ENCODE data around the gene FLYWCH2. TPM values are rescaled to one million over a fixed set of nuclear protein-coding genes. Genes with fewer than 3 reads are reported as not detected.

Gene FLYWCH2
- total RNA-seq, 1 experiment from 2014 or later = 16.5 TPM

DNA sequence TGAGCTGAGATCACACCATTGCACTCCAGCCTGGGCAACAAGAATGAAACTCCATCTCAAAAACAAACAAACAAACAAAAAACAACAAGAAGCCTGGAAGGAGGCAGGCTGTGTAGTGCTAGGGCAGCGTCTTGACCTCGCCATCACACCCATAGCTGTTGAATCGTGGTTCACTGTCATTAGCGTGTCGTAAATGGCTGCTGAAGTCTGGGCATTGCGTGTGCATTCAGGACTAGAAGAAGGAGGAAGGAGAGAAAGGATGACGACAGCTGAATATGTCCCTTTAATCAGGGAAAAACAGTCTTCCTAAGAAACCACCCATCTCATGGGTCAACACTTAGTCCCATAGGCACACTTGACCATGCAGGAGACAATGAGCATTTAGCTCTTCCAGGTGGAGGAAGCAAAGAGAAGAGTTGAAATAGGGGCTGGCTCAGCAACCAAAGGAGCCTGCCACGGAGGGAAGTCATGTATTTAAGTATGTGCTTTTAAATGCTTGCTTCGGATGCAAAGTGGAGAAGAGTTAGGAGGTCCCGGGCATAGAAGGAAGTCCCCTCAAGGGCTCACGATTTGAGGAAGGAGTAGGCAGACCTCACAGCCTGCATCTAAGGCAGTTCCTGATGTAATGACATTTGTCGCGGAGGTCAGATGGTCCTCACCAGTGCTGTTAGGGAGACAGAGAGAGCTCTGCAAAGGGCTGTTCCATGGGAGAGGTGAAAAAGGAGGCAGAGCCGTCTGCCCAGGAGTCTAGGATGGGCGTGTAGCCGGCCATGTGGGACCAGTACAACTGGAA, 33.9 kb upstream of the FLYWCH2 start:
- Mint-ChIP-seq H3K4me3 (no peak overlapping the region), H3K36me3 (ENCODE audit: insufficient read depth in 1 of 3, low read depth in 3 of 3) (peaks cover 0 to 3% (median 3%) of the 10 kb centered on the region in 3 experiments; a peak in 2 of 7 replicates), H3K9me3 (peaks cover 4 to 8% of the 10 kb centered on the region in 2 experiments; a peak in 4 of 5 replicates), H3K27me3 (ENCODE audit: low read depth) (peaks cover 15% of the 10 kb centered on the region), H3K4me1 (peaks cover 0 to 10% of the 10 kb centered on the region in 2 experiments; a peak in 2 of 4 replicates), H3K27ac (no peak overlapping the region; a peak in 1 of 7 replicates)
- Histone ChIP-seq H2BK5ac (ENCODE audit: insufficient read length, low read length) (no peak overlapping the region), H3K9me3 (ENCODE audit: control insufficient read depth, low read depth, low read length) (no peaks in the 10 kb centered on the region), H3T11ph (ENCODE audit: low read length) (no peak overlapping the region), H4K20me1 (ENCODE audit: control insufficient read depth, insufficient read depth, insufficient read length) (no peaks in the 10 kb centered on the region), H4K8ac (replicated peaks; ENCODE audit: insufficient read length, low read depth, low read length) (no peak overlapping the region), H3K79me2 (ENCODE audit: insufficient read depth, low read length) (no peaks in the 10 kb centered on the region), H3K56ac (ENCODE audit: insufficient read length, low read depth, low read length) (no peak overlapping the region), H3K27ac (ENCODE audit: insufficient read length, low read depth, low read length) (no peak overlapping the region), H3K4ac (ENCODE audit: low read depth, low read length) (no peak overlapping the region), H3K4me2 (ENCODE audit: insufficient read depth, insufficient read length, low read length) (no peak overlapping the region), H2AFZ (ENCODE audit: low read length) (no peak overlapping the region), H2BK15ac (ENCODE audit: low read depth, low read length) (no peak overlapping the region), H3K23me2 (ENCODE audit: insufficient read length, low read depth, low read length, poor library complexity, severe bottlenecking) (no peaks in the 10 kb centered on the region), H3K27me3 (ENCODE audit: insufficient read depth, low read length) (no peaks in the 10 kb centered on the region), H3K23ac (ENCODE audit: insufficient read length, low read depth, low read length) (no peak overlapping the region), H3K4me1 (ENCODE audit: insufficient read depth, low read length) (peaks cover 3% of the 10 kb centered on the region; the same call in 1 of the 2 replicates), H3K14ac (ENCODE audit: insufficient read depth, low read length) (no peak overlapping the region), H4K91ac (ENCODE audit: insufficient read length, low read depth, low read length) (no peak overlapping the region), H3K18ac (ENCODE audit: insufficient read length, low read depth, low read length) (no peak overlapping the region), H2BK120ac (ENCODE audit: low read depth, low read length, poor library complexity, severe bottlenecking) (no peak overlapping the region), H3K79me1 (ENCODE audit: insufficient read depth, low read depth, low read length, poor library complexity, severe bottlenecking) (no peaks in the 10 kb centered on the region), H2AK5ac (ENCODE audit: insufficient read length, low read length) (no peak overlapping the region), H3K9ac (ENCODE audit: extremely low read depth, insufficient read length, low read length) (no peak overlapping the region), H4K5ac (ENCODE audit: insufficient read length, low read depth, low read length) (no peak overlapping the region), H2BK20ac (ENCODE audit: low read depth, low read length, poor library complexity, severe bottlenecking) (no peak overlapping the region), H2BK12ac (ENCODE audit: insufficient read length, low read depth, low read length) (no peak overlapping the region)
- DNase-seq = no peak
- WGBS (ENCODE audit: extremely low coverage, insufficient read length, low lambda C conversion rate) = no CpG with 5 or more reads among the region's 16 CpGs
- no peak for TF ChIP-seq CTCF (conservative IDR thresholded peaks at IDR 0.05)

Data from H9 (cell line).